ELR (cell line): Measurements from ENCODE around the gene BIN1.
A peak's percentile ranks its signal among the peaks of the same experiment; 100 is the strongest.

Experiments used
- DNase-seq: peaks from one replicate; pipeline ENCODE4 v3.0.0-alpha.2; 2015; ENCODE audit warnings: low read depth

Gene BIN1

DNA sequence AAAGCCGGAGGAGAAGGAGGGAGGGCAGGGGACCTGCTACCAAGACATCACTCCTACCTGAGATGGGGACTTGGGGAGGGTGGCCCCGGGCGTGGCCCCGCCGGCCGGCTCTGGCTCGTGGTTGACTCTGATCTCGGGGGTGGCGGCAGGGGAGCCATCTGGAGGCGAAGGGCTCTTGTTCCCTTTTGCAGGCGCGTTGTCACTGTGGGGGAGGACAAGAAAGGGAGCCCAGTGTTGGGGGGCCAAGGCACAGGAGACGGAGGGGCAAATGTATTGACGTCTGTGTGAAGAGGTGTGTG is 48.1 kb downstream of the BIN1 start:
- no peak for DNase-seq

DNA sequence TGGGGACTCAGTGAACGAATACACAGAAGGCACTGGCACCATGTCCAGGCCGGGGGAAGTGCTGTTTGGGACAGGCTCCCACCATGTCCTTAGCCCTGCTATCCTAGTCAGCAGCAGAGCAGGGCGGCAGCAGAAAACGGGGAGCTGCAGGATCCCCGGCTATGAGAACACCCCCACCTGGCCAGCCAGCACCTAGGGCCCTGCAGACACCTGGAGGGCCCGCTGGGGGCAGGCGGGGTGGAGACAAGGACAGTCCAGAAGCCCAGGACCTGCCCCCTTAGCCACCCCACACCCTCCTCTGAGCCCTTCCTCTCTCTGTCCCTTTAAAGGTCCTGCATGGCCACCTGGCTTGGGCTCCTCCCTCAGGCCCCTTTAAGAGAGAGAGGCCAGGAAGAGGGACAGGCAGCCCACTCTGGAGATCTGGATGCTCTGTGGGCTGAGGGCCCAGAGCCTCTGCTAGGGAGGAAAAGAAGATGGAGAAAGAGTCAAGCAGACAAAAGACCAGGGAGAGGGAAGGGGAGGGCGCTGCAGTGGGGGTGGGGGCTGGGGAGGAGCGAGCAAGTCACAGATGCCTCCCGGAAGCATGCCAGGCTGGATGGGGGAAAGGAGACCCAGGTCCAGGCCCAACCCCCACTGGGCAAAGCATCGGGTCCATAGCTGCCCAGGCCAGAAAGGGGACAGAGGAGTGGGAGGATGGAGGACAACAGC is 48.6 kb downstream of the BIN1 start:
- DNase-seq, result no peak

DNA sequence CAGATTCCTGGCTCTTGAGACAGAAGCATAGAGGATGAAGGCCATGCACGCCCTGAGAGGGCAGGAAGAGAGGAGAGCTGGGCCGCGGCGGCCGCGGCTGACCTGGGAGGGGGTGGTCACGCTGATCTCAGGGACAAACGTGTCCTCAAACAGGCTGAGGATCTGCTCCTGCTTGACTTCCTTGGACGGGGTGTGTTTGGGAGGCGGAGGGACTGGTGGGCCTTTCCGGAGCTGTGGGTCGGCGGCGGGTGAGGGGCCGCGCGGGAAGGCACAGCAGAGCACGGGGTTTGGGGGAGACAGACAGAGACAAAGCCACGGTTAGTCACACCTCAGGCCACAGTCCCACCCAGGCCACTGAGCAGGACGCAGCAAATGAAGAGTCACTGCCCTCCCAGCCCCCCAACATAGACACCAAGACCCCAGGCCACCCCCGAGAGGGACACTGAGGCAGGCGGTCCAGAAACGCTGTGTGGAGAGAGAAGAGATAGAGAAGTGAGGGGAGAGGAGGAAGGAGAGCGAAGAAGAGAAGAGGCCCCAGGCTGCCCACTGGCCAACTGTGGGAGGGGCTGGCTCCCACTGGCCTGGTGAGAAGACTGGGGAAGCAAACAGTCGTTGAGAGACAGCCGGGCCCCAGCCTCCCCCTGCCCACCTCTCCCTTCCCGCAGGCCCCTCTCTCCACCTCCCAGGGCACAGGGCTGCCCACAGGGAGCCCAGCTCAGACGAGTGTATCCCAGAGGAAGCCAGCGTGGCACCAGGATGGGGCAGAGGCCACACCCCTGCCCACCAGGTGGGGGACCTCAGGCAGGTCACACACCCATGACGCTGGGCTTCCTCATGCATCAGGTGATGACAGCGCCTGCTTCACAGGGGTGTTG is 49.3 kb downstream of the BIN1 start:
- DNase-seq, result no peak

DNA sequence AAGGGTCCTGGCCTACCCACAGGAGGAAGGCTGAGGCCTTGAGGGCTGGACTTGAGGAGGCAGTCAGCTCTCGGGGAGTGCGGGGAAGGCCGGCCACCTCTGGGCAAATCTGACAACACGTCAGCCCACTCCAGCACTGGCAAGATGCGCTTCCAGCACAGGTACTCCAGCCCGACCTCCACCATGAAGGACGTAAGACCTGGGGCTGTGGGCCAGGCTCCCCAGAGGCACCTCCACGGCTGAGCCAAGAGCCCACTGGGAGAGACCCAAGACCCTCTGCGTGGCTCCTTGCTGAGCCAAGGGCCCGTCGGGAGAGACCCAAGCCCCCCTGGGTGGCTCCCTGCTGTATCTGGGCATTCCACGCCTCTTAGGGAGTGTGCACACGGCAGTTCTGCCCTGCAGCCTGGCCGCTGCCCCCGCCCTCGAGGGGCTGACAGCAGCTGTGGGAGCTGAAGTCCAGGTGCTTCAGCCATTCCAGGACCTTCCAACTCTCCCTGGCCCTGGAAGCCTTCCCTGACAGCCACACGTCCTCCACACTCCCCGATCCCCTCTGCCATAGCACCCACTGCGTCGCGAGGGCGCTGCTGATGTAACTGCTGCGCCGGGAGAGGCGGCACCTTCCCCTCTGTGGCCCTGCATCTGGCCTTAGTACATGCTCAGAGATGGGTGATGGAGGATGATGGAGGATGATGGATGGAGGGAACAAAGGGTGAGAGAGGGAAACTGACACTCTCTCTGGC is 50.2 kb downstream of the BIN1 start:
- no peak for DNase-seq

DNA sequence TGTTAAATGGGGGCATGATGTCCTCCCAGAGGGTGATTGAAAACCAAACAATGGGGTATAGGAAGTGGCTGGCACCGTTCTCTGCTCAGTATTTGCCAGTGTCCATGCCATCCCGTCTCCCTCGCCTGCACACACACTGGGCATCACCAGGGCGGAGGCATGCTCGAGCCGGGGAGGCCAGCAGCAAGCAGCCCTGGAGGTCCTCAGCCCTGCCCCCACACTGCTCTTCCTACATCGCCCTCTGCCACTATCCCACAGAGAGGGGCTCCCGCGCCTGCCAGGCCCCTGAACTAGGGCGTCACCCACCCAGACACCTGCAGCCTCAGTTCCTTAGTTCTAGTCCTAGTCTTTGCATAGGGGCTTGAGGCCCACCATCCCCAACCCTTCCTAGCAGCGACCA is 50.9 kb downstream of the BIN1 start:
- DNase-seq, result no peak

DNA sequence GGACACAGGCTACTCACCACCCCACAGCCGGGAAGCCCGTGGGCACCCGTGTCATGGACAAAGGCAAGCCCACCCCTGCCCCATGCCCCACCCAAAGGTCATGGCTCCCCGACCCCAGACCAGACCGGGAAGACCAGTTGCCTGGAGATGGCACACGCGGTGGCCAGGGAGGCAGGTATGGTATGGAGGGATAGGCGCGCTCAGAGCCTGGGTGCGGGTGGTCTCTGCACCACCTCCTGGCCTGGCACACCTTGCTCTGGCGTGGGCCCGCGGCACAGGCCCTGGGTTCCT is 51.2 kb downstream of the BIN1 start:
- no peak for DNase-seq

DNA sequence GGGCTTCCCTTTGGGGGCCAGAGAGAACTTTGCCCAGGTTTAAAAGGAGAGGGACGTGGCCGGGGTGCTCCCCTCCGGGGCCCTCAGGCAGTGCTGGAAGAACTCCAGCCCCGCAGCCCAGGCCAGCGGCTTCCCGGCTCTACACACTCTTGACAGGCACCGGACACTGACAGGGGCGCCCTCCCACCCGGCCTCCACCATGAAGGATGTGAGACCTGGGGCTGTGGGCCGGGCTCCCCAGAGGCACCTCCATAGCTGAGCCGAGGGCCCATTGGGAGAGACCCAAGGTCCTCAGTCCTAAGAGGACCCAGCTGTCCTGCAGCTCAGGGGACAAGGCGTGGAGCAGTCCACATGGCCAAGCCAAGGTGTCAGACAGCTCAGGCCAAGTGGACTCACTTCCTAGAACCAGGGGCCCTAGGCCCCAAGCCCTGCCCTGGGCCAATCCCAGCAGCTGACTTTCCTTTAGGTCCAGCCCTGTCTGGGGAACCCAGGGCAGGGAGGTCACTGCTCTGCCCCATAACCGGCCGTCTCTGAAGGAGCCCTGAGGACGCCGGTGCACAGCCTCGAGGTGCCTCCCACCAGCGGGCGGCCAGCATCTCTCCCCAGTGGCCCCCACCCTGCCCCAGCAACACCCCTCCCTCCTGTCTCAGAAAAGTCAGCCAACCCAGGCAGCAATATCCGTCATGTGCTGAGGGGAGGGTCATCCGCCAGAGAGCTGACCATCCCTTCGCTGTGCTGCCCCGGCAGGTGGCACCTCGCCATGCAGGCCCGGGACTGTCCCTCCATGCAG is 51.8 kb downstream of the BIN1 start:
- DNase-seq, result no peak

DNA sequence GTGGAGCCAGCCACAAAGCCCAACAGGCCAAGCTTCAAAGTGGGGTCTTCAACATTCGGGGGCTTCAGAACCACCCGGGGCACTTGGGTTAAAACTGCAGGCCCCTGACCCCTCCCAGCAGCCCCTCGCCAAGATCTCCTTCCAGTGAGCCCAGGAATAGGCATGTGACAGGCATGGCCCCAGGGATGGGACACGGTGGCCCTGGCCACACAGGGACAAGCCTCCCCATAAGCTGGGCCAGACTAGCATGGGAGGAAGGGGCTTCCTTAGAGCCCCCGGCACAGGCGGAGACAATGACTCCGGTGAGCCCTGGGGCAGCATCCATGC is 52.4 kb downstream of the BIN1 start:
- no peak for DNase-seq

DNA sequence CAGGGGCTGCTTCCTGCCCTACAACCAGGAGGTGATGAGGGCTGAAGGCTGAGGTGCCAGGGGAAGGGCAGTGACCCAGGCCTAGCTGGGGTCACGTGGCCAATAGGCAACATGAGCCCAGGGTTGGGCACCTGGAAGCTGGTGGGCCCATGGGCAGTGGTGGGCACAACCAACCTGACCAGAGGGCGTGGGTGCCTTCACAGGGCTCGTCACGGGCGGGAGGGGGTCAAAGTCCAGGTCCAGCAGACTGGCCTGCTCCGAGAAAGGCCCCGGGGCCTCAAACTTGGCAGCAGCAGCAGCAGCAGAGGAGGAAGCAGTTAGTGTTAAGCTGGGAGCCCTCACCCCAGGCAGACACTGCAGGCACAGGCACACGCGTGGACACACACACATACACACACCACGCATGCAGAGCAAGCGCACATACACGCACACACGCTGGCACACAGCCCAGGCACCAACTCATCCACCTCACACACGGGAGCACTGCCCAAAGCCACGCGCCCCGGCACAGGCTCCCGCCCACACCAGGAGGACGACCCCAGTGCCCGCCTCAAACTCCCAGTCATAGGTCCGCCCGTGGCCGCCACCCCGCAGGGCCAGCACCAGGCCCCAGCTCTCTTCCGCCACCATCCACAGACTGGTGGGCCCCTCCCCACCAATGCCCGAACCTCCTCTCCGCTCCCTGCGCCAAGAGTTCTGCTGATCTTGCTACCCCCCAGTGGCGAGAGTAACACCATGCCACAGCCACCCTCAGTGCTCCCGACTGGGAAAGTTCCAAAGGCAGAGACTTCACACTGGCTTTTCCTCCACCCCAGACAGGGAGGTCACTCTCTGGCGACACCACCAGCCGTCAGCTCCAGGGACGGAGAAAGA is 53.0 kb downstream of the BIN1 start:
- no peak for DNase-seq

DNA sequence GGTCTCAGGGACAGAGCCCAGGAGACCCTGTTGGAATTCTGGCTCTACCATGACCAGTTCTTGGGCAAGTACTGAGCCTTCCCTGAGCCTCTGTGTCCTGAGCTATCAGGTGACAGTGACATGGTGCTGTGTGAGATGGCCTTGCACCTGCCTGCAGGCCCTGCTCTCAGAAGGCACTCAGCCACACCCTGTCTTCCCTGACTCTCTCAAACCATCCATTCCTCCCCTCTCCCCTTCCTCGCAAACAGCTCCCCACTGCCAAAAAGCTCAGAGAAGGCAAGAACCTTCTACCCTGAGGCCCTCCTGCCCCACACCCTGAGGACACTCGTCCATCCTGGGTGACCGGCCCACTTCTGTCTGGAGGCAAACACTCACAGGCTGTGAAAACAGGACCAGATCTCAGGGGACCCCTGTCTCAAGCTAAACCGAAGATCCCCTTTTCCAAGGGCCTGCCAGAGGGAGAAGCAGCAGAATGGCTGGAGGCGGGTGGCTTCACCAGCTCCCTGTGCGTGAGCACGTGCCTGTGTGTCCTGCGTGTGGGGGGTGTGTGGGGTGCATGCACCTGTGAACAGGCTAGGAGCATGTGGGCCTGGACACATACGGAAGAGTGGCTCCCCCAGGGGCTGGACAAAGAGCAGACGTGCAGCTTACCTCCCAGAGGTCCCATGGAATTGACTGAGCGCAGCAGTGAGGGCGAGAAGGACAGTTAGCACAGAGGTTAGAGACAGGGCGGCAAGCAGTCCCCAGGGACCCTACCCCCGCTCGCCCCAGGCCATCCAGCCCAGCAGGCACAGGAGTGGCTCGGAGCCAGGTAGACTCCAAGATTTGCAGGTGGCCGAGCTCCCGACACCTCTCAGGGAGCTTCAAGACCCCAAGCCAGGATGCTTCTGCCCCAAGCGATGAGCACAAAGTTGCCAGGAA is 53.9 kb downstream of the BIN1 start:
- no peak for DNase-seq

DNA sequence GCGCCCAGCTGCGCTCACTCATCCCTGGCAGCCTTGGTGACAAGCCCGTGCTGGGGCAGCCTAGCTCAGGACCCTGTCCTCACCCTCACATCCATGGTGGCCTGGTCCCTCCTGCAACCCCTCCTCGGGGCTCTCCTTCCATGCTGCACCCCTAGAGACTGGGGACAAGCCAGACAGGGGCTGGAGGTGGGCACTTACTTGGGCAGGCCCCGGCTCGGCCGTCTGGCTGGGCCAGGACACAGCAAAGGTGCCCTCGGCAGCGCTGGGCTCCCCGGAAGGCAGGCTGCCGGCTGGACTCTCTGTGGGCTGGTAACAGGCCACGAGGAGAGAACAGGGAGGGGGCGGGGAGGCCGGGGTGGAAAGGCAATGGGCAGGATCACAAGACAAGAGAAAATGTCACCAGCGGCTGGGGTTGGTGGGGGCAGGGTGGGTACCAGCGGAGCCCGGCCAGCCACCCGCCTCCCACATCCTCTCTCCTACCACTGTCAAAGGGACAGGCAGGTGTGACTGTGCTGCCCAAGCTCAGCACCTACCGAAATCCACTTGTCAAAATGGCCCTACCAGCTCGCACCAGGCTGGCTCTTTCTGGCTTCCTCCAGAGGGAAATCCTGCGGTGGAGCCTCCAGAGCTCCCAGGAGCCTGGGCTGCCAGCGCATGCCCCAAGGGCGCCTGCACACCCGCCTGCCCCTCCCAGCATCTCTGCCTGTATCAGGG is 54.7 kb downstream of the BIN1 start:
- no peak for DNase-seq

DNA sequence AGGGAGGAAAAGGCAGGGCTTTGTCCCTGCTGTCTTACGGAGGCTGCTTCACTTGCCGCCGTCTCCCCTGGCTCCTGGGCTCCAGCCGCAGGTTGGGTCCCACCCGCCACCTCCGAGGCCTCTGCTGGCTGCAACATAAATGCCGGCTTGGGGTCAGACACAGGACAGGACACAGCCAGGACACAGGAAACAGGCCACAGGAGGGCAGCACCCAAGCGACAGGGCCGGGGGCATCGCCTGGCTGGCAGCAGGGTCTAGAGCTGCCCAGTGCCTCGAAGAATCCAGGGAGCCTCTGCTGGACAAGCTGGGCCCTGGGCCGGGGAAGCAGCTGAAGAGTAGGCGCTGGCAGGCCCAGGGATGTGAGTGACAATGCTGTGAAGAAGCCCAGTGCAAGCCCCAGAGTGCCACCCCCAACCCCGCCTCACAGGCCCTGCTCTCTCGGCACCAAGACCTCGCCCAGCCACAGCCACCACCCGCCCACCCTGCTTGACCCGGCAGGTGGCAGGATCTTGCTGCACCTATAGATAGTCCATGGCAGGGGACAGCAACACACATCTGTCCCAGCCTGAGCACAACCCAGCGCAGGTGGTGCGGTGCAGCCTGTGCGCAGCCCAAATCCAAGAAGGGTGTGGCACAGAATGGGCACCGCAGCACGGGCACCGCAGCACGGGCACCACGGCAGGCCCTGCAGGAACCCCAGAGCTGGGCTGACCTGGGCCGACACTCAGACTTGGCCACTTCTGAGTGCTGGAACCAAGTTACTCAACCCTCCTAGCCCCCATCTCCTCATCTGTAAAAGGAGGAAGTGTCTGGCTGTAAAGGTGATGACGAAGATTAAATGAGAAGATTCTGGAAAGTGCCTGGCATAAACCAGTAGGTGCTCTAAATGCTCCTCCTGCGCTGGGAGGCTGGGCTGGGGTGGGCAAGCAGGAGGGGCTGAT is 55.6 kb downstream of the BIN1 start:
- DNase-seq, result no peak

DNA sequence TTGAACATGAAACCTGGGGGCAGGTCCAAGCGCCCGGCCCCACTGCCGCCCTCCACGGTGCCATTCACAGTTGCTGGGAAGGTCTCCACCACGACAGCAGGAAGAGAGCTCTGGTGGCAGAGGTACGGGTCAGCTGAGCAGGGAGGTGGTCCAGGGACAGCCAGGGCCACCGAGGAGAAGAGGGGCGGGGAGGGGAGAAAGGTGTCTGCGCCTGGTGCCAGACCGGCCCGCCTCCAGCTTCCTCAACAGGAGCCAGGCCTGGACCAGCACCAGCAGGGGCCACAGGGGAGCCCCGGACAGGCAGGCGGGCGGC is 56.2 kb downstream of the BIN1 start:
- no peak for DNase-seq

DNA sequence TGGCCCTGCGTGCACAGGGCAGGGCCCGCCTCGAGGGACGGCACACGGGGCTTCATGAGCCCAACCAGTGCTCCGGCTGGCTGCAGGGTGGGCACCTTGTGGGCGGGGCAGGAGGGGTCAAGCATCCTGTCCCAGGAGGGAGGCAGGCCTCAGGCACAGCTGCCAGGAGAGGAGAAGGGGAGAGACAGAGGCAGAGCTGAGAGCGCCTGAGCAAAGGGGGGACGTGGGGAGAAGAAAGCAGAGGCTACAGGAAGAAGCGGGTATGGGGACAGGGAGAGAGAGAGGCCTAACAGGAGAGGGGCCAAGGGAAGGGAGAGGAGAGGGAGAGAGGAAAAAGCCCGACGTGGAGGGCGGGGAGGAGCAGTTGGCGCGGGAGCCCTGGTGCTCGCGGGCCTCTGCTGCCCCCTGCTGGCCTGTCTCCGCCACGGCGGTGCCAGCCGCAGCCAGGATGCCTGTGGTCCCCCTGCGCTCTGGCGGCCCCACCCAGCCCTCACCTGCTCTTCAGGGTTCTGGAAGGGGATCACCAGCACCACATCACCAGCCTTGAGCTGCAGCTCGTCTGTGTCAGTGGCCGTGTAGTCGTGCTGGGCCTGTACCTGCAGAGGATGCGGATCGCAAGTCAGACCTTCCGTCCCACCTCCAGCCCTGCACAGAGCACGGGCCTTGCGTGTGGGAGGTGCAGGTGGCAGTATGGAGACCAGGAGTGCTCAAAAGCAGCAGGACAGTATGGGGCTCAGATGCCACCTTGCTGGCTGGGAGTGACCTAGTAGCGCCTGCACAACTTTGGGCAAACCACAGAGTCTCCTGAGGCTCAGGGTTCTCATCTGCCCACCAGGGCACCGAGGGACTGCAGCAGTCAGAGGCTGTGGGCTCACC is 56.8 kb downstream of the BIN1 start:
- DNase-seq, result peak; percentile 61

DNA sequence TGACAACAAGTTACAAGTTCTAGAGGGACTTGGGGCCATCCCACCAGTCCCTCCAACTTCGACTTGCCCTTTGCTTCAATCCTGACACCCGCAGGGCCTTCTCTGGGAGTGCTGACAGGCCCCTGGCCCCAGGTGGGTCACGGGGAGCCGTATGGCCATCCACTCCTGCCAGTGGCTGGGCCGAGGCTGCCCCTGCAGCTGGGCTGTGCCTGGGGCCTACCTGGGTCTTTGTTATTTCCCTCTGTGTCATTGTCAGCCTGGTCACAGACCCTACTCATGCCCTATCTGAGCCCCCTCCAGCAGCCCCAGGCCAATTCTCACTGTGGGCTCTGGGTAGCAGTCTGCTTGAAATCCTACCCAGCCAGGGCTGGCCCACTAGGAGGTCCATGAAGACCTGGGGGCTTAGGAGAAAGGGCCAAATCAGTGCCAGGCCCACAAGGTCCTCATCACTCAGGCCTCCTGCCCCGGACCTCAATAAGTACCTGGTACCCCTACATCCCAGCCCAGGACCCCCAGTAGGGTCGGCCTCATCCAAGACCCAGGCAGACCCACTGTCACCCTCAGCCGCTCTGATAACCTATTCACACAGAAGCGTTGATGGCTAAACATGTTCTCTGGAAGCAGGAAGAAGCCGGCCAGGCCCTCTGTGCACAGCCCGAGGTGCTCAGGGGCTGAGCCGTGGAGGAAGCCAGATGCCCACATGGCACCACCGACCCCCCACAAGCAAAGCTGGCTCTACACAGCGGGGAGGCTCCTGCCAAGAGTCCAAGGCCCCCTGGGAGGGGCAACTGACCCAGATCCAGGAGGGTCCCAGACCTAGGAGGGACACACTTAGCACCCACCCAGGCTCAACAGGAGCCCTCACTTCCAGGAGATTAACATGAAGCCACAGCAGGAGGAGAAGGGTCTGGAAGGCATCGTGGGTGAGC is 57.7 kb downstream of the BIN1 start:
- no peak for DNase-seq

DNA sequence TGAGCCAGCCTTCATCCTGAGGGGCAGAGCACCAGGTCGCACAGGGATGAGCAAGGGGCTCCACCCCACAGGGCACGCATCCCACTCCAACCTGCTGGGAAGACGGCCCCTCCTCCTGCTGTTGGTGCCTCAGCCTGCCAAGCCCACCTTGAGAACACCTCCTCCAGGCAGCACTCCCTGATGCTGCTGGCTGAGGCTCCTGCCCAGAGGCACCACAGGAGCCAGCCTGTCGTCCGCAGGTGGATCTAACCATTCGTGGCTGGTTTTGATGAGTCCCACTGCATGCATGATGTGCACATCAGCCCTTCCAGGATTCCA is 58.4 kb downstream of the BIN1 start:
- no peak for DNase-seq
